CD4-positive, alpha-beta T cell treated with Interleukin-17A for 1 hour (primary cell): ENCODE results near the gene NCAM1.
"Not testable (repeated sequence)": the region's sequence is repeated elsewhere in the genome, so short reads cannot be mapped to it uniquely, and the experiment has no call there.

ENCODE experiments used
- DNase-seq: peaks from one replicate; pipeline ENCODE4 v3.0.0-alpha.2; 2020

Gene NCAM1

DNA sequence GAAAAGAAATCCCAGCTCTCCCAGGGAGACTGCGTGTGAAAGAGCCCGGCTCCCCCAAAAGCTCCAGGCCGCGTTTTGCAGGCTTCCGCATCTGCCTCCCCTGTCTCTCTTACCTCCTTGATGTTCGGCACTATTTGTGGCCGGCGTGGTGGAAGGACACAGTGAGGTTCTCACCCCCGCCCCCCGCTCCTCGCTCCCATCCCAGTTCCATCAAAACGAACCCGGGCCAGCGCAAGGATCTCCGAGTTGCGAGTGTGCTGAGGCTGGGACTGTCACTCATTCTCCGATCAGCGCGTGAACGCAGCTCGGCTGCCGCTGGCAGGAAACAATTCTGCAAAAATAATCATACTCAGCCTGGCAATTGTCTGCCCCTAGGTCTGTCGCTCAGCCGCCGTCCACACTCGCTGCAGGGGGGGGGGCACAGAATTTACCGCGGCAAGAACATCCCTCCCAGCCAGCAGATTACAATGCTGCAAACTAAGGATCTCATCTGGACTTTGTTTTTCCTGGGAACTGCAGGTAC, at the start of gene NCAM1:
Gene NCAM1, plus strand, starts transcription at position 275 of the 523 bp plus-strand sequence.
- peak; percentile 10 for DNase-seq

DNA sequence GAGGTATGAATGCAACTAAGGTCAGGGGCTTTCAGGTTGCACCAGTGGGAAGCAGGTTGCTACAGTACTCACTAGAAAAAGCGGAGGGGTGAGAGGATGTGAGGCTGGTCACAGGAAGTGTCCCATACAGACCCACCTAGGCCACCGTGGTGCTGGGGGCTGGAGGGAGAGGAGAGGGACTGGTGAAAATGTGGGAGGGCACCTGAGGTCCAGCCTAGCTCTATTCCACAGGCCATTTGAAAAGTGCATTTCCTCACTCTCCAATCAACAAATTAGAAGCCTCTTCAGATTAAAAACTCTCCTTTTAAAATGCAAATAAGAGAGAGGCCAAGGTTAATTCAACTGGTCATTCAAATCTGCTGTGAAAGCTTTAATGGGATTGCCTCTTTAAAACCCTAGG, 38.6 kb upstream of the NCAM1 start:
- DNase-seq: no peak

DNA sequence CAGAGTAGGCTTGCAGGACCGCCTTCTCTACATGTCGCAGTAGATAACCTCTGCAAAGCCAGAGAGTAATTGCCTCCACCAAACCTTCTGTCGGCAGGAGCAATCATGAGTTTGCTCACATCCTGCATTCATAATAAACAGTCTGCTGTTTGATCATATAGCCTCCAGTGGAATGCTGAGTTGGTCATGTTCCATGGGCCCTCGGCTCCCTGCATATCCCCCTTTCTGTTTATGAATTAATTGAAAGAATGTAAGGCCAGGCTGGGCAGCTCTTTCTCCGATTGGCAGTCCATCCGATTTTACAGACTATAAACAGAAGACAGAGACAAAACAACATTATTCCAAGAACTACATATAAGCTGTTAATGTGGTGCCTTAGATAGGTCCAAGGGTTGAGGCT, 36.4 kb upstream of the NCAM1 start:
- DNase-seq: not testable (repeated sequence)

DNA sequence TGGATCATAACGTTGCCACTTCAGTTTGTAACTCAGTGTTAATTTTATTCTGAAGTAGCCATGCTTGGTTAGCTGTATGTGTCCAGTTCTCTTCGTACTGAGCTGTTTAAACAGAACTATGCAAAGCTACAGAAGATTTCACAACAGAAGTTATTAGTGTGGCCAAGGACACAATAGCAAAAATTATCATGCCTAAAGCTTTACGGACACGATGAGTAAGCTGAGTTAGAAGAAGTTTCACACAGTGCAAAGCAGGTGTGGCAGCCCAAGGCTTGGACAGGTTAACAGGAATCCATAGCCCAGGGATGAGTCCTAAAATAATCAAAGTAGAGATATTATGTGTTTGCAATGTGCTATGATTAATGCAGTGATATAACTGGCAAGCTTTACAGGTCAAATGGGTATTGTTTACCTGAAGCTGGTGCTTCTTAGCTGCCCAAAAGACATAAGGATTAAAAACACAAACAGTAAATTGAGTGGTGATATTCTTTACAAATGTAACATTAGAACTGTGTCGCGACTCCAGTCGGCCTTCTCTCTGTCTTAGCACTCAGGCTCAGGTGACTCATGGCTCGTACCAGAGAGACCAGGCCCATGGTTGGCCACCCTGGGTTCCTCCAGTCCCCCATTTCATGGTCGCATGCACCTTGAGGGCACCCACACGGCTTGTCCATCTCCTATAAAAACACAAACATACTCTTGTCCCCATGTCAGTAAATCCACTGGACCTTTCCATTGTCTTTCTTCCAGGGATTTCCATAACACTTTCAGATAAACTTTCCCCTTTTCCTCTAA, 35.5 kb upstream of the NCAM1 start:
- no peak for DNase-seq

DNA sequence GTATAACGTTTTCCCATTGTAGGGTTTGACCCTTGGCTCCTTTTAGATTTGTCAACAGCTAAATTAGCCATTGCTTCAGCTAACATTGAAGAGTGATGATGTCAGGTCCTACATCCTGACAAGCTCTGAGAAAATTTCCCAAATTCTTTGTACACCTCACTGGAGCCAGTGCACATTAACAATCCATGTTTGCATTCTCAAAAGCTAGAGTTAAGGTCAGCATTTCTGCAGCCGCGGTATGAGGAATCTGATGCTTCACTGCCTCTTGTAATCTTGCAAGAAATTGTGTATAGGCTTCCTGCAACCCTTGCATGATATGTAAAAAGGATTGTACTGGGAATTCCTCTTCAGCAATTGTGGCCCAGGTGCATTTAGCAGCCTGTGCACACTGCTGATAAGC, 33.1 kb upstream of the NCAM1 start:
- DNase-seq: no peak

DNA sequence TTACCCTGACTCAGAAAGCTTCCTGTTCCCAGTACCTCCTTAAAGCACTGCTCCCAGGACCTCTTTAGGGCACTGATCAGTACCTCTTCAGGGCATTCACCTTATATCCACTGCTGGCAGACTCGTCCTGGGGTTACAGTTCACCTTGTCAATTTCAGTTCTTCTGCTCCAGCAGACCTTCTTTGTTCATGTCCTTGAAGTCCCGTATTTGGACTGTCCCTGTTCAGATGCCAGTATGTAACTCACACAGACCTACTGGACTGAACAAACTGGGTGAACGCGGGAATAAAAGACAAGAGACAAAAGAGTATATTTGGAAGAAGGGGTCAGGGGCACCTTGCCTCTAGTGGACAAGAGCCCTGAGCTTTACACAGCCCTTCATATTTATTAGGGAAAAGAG, 31.8 kb upstream of the NCAM1 start:
- no peak for DNase-seq

DNA sequence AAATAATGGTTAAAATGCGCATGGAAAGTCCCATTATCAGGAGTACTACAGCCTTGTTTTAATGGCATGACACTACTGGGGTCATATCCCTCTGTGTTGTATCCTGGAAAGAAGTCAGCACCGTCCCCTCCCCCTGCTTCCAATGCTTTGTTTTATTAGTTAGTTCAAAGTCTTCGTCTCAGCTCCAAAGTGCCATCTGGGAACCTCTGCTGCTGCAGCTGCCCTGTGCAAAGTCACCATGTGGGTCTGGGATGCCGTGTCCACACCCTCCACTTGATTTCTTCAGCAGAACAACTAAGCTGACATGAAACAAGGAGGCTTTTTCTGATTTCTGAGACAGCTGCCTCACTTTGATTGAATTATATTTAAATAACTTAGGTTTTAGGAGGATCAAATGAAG, 29.5 kb upstream of the NCAM1 start:
- no peak for DNase-seq

DNA sequence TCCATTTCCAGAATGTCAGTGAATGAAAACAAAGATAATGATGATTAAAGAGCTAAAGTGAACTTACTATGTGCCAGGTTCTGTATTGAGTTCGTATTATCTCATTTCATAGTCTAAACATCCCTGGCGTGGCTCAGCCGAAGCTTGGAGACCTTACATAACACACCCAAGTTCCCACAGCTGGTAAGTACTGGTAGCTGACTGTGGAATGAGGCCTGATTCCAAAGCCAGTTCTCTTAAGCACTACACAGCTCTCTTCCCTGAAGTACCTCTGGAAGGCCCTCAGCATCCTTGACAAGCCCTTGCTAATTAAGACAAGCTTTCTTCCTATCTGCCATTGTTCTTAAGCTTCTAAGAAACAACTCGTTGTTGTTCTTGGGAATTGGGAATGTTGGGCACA, 28.6 kb upstream of the NCAM1 start:
- DNase-seq: no peak

DNA sequence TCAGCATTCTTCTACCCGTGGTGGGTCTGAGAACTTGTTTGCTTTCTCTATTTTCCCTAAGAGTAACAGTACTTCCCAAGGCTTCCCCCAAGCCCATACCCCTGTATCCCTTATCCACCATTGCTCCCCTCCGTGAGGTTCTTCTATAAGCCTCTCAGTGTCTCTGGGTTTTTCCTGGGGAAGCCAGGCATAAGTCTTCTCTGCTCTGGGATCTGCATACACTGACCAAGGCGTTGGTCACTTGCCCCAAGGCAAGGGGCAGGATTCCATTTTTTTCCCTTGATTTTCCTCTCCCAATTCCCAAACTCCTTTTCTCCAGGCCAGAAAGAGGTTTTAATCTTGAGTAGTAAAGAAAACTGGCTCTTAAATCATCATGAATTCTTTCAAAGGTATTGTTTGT, 27.2 kb upstream of the NCAM1 start:
- DNase-seq: no peak

DNA sequence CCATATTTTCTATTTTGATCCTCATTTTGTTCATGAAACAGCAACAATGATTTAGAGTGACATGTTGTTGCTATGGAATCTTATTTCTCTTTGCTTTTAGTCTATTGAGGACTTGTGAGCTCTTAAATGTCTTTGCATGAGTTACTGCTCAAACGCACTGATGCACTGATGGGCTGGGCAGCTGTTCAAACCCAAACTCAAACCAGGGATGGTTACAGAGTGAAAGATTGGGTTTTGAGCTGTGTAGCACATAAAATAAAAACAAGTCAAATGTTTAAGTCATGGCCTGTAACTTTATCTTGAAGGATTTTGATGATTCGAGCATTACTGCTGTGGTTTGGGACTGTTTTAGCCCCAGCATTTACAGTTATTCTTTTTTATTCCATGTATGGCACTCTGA, 20.1 kb upstream of the NCAM1 start:
- DNase-seq: no peak

DNA sequence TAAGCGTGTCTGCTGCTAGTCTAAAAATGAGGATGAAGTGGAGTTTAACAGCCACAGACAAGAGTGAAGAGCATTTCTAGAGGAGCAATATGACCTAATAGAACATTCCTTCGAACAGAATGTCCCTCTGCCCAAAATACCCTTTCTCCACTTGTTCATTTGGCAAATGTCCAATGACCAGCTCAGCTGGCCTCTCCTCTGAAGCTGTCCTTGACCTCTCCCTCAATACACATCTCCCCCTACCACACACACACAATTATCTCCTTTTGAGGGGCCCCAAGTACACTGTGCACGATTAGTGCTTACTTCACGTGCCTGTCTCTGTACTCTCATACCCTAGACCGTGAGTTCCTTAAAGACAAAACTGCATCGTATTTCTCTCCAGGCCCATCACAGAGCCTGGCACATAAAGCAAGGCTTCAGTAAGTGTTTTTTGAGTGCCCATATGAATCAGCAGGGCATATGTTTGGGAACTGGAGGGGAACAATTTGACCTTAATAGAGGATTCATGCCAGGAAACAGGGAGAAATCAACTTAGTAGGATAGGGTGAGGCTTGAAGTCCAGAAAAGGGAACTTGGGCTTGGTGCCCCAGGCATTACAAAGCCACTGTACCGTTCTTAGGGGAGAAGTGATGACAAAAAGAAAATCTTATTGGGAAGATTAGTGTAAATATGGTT, 18.1 kb upstream of the NCAM1 start:
- no peak for DNase-seq

DNA sequence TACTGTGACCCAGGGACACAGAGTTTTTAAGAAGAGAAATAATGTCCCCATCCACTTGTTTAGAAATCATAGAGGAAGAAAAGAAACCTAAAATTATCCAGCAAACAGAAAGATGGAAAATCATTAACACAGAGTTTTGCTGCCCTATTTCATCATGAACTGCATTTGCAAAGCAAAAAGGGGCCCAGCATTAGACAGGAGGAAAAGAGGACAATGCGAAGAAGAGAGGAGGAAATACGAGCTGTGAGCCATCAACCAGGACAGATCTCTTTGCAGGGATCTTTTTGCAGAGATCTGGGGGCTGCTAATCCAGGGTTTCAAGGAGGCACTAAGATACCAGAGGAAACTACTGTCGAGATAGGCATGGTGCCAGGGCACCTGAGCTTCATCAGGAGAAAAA, 14.4 kb upstream of the NCAM1 start:
- no peak for DNase-seq

DNA sequence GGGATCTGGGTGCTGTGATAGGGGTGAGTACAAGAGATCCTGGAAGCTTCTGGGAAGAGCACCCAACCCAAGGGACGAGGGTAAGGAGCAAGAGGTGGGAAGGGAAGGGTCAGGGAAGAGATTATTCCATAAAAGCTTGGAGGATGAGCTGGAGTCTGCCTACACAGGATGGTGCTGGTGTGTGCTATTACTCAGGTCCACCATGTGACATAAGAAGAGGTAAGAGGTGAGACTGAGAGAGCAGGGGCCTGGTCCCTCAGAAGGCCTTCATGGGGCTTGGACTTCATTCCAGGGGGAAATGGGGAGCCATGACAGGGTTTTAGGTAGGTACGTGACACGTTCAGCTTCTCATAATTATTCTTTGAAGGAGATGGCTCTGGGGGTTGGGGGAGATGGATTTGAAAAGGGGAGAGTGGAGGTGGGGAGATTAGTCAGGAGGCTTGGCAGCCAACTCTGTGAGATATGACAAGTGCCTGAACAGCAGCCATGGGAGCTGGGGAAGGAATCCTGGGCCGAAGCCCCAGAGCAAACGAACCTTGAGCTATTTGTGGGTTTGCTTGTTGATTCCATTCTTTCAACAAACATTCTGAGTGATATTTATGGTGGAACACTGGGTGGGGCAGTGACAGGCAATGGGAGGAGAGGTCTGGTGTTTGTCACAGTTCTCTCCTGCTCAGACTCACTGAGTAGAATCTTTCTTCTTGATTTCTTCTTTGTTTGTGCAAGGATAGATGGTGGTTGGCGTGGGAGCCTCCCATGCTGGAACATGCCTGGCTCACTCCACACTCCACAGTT, 11.2 kb upstream of the NCAM1 start:
- no peak for DNase-seq

DNA sequence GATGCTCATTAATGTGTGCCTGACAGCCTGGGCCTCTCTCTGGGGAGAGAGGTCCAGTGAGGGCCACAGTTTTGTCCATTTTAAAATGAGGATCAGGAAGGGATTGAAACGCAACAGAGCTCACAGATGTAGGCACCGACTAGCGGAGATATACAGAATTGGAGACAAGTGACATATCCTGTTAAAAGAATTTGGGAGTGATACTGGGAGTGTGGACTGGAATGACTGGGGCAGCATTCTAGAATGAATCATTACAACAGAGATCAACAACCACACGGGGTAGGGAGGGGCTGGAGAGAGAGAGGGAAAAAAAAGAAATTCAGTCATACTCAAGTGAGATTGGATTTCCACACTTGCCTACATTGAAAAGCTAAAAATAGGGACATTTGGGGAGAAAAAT, 2.5 kb upstream of the NCAM1 start:
- no peak for DNase-seq

DNA sequence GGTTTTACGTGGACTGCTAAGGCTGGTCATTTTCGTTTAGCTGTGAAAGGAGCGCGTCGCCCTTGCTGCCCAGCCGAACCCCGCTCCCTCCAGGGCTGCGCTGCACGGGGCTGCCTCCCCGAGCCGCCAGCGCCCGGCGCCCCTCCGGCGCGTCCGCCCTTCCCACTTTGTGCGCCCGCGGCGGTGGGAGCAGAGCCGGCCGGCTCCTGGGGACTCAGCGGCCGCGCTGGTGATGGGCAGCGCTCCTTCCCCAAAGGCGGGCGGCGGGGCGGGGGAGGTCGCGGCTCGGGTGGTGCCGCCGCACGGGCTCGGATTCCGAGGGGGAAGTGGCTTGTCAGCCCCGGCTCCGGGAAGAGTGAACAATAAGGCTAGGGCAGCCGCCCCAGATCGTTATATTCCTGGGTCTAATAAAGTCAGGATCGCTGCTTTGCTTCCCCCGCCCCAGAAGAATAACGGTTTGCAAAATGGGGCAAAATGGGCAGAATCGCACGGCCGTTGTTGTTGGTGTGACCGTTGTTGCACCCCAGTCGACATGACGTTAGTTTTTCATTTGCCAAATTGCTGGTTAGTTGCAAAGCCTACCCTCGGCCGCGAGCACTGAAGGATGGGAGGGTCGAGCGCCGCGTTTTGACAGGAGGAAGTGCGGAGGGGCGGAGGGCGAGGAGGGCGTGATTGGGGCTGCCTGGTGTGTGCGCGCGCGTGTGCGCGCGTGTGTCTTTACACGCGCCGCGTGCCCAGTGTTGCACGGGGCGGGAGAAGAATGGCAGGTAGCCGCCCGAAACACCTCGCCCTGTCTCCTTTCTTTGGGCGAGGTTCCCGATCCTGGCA, 745 bp downstream of the NCAM1 start:
- DNase-seq: no peak

DNA sequence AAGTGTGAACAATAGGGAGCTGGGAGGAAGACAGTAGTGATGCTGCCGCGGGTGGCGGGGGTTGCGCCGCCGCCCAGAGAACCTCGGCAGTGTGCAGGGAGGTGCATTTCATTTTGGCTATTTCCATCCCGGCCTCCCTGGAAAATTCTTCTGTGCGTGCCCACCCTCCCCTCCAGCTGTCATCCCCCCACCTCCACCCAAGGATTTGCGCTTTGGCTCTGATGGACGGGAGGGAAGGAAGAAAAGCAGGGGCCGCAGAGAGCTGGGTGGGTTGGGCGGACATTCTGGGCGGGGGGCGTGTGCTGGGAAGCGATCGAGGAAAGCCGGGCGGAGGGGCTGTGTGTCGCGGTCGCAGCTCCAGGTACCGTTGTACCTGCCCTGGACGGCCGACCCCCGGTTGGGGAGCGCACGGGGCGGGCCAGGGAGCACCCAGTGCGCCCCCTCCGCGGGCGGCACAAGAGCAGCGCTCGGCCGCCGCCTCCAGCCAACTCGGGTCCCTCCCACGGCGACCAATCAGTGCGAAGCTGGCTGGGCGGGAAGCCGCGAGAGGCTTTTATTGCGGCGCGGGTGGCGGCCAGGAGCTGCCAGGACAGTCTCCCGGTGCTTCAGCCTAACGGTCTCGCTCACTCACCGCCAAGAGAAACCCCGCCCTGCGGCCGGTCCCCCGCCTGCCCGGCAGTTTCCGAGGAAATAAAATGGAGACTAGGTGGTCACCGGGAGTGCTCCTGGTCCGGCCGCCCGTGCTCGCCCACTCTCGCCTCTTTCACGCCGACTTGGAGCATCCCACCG, 1.6 kb downstream of the NCAM1 start:
- no peak for DNase-seq

DNA sequence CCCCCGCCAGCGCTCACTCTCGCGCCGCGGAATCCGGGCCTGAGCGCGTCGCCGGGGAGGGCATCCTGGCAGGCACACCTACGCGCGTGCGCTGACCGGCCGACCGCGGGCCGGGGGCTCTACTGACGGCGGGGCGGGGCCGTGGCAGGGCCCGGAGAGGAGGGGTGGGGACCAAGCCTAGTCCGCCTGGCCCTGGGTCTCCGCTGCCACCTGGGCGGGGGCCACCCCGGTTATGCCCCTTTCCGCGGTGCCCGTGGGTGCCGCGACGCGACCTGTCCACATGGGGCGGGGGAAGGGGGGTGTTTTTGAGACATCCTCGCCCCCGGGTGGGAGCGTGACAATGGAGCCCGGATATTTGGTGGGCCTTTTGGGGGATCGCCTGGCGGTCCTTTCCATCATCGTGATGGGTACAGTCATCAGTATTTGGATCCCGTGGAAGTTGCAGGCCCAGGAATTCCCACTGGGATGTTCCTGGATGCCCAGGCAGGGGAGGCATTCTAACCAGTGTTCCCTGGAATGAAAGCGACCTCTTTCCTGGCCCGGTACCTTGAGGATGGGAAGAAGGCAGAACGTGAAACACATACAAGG, 2.2 kb downstream of the NCAM1 start:
- no peak for DNase-seq

DNA sequence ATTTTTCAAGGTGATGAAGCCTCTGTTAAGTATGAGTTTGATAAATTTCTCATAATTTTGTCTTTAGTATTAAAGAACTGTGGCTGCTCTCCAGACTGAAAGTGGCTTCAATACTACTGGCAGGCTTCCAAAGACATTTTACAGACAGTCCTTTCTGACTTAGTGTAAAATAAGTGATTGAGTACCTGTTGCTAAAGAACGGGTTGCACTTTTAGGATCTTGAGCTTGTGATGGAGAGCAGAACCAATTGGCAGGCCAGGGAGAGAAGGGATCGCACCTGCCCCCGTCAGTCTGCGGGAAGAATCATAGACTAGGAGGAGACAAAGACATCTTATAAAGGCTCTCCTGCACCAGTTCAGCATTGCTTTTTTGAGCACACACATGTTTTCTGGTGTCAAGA, 4.4 kb downstream of the NCAM1 start:
- DNase-seq: no peak

DNA sequence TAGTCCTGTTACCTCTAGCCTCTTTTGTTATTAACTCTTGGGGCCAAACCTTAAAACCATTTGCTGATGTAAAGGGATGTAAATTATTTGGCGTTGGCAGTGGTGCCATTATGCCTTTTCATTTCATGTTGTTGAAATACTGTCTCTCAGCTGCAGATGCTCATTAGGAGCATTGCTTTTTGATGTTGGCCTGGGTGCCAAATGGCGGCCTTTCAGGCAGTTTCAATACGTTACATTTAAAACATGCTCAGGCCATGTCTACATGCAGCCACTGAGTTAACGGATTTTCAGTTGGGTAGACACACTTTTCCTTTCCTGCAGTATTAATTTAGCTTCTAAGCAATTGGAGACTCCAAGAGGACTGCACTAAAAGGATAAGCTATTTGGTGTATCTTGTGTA, 5.3 kb downstream of the NCAM1 start:
- no peak for DNase-seq

DNA sequence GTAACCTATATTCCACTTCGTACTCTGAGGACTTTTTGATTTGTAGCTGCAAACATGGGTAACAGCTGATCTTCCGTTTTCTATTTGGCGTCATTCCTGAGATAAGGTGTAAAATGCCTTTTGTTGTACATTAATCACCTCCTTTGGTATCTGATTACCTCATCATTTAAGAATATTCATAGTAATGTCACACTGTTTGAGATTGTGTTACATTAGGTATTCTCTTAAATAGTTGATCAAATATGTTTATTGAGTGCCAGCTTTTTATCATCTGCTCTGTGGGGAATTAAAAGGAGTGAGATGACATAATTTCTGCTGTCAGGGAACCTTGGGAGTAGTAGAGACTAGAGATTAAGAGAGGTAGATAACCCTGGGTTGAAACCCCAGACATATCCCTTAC, 5.9 kb downstream of the NCAM1 start:
- no peak for DNase-seq

DNA sequence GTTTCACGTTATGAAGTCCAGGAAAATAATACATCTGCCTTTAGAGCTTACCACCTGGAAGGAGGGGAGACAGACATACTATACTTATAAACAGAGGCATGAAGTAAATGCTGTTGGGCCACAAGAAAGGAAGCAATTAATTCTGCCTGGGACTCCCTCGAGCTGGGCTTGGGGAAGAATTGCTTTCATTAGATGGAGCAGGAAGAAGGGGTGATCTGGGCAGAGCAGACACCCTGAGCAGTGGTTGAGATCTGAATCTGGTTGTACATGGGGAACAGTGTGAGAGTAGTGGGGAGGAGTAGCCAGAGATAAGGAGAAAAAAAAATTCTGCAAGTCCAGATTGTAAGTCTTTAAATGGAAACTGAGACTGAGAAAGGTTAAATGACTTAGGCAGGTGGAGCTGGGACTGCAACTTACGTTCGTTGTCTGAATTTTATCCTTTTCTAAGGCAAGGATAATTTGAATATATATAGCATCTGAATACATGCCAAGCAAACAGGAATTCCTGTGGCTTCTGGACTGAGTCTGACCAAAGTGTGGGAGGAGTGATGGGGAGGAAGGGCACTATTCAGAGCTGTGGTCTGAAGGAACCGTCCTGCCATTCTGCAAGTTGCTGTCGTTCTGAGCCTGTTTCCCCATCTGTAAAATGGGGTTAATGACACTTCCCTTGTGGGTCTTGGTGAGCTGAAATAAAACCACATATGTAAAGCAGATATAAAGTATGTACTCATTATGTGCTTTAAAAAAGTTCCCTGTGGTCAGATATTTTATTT, 7.9 kb downstream of the NCAM1 start:
- DNase-seq: no peak
